NCI-H187 treated with DMSO at 0.1 percent for 48 hours (cell line): ENCODE results near the gene TAOK3.

ENCODE experiments used
- DNase-seq: peaks from one replicate; lab custom pipeline; 2025; lab: John Stamatoyannopoulos, UW

Gene TAOK3

GRCh38 chr12:118193477-118193876, 179.2 kb downstream of the TAOK3 start:
- no peak for DNase-seq

- no peak for DNase-seq
Measured at GRCh38 chr12:118190266-118190665, 182.4 kb downstream of the TAOK3 start.

- no peak for DNase-seq
Measured at GRCh38 chr12:118189741-118190191, 182.9 kb downstream of the TAOK3 start.

GRCh38 chr12:118188690-118189371, 183.9 kb downstream of the TAOK3 start:
- DNase-seq, result no peak

GRCh38 chr12:118187751-118188435, 184.8 kb downstream of the TAOK3 start:
- DNase-seq, result no peak

GRCh38 chr12:118185602-118186397, 186.9 kb downstream of the TAOK3 start:
- DNase-seq, result no peak

- DNase-seq, result no peak
Measured at GRCh38 chr12:118183711-118184110, 189.0 kb downstream of the TAOK3 start.

GRCh38 chr12:118183155-118183554, 189.6 kb downstream of the TAOK3 start:
- no peak for DNase-seq

- DNase-seq, result no peak
Measured at GRCh38 chr12:118175823-118176447, 196.8 kb downstream of the TAOK3 start.

- DNase-seq, result no peak
Measured at GRCh38 chr12:118166946-118167345, 205.8 kb downstream of the TAOK3 start.

GRCh38 chr12:118164798-118165486, 207.8 kb downstream of the TAOK3 start:
- no peak for DNase-seq

GRCh38 chr12:118160536-118160935, 212.2 kb downstream of the TAOK3 start:
- DNase-seq, result no peak

- no peak for DNase-seq
Measured at GRCh38 chr12:118151755-118152154, 221.0 kb downstream of the TAOK3 start.

GRCh38 chr12:118150625-118151024, 222.1 kb downstream of the TAOK3 start:
- no peak for DNase-seq

- no peak for DNase-seq
Measured at GRCh38 chr12:118148287-118148686, 224.4 kb downstream of the TAOK3 start.

- no peak for DNase-seq
Measured at GRCh38 chr12:118145798-118146156, 226.9 kb downstream of the TAOK3 start.

GRCh38 chr12:118145113-118145797, 227.5 kb downstream of the TAOK3 start:
- no peak for DNase-seq

GRCh38 chr12:118144499-118144898, 228.2 kb downstream of the TAOK3 start:
- no peak for DNase-seq

GRCh38 chr12:118140825-118141224, 231.9 kb downstream of the TAOK3 start:
- DNase-seq, result no peak

GRCh38 chr12:118137148-118137678, 235.5 kb downstream of the TAOK3 start:
- DNase-seq, result no peak

GRCh38 chr12:118136559-118137003, 236.1 kb downstream of the TAOK3 start:
- no peak for DNase-seq
